ENCODE measurements around the gene FAM168A.
A peak's percentile ranks its signal among the peaks of the same experiment; 100 is the strongest.

Gene FAM168A

GRCh38 chr11:73363147-73363546 is 234.8 kb downstream of the FAM168A start:
- intact Hi-C loops (cut with DNase I): no loop called here
- no peak for DNase-seq

GRCh38 chr11:73361953-73362776 is 235.7 kb downstream of the FAM168A start:
- DNase-seq: no peak
- intact Hi-C loops (cut with DNase I): no loop called here

GRCh38 chr11:73360743-73361369 is 237.1 kb downstream of the FAM168A start:
- no peak for DNase-seq
- intact Hi-C loops (cut with DNase I): no loop called here

- DNase-seq: no peak
- intact Hi-C loops (cut with DNase I): no loop called here
These were observed 237.8 kb downstream of the FAM168A start for GRCh38 chr11:73359930-73360742.

GRCh38 chr11:73359341-73359740 is 238.6 kb downstream of the FAM168A start:
- DNase-seq: peak in 1 of 10 donors; percentile 79
- intact Hi-C loops (cut with DNase I): no loop called here

GRCh38 chr11:73358071-73358470 is 239.8 kb downstream of the FAM168A start:
- intact Hi-C loops (cut with DNase I): no loop called here

GRCh38 chr11:73356979-73357860 is 240.7 kb downstream of the FAM168A start:
- DNase-seq: no peak
- intact Hi-C loops (cut with DNase I): no loop called here

More at GRCh38 chr11:73358071-73358470, 239.8 kb downstream of the FAM168A start:
- DNase-seq: no peak

GRCh38 chr11:73355109-73355508 is 242.8 kb downstream of the FAM168A start:
- intact Hi-C loops (cut with DNase I): no loop called here
- no peak for DNase-seq

- intact Hi-C loops (cut with DNase I): no loop called here
- no peak for DNase-seq
These were observed 244.5 kb downstream of the FAM168A start for GRCh38 chr11:73353422-73353821.

- peak in 6 of 10 donors; percentile 51 to 93 (median 56) for DNase-seq
- intact Hi-C loops (cut with DNase I): loop anchor here (1.0 kb wide), 1 partner anchor 42 kb away; no protein-coding TSS in a partner anchor
These were observed 246.8 kb downstream of the FAM168A start for GRCh38 chr11:73350908-73351636.

Measured in posterior cingulate gyrus (tissue), 11 donors.